Measurements from ENCODE around the gene PLEKHJ1.
"Not testable (repeated sequence)": the region's sequence is repeated elsewhere in the genome, so short reads cannot be mapped to it uniquely, and the experiment has no call there.

Gene PLEKHJ1

GRCh38 chr19:2236314-2237050 lies at the start of gene PLEKHJ1, which contains the start of gene SF3A2:
Gene PLEKHJ1 (minus strand): TSS chr19:2236329. CDS start chr19:2236248, 81 bp downstream.
Gene SF3A2 (plus strand): TSS chr19:2236824. CDS start chr19:2243419, 6,595 bp downstream.
- peak; percentile 93 for DNase-seq

- DNase-seq: no peak
Measured at GRCh38 chr19:2283835-2284507, 47.8 kb upstream of the PLEKHJ1 start.

- no peak for DNase-seq
Measured at GRCh38 chr19:2282862-2283237, 46.7 kb upstream of the PLEKHJ1 start.

- peak; percentile 29 for DNase-seq
Measured at GRCh38 chr19:2282062-2282861, 46.1 kb upstream of the PLEKHJ1 start, which contains the start of gene PEAK3. Gene PEAK3 (minus strand): TSS chr19:2282175. CDS start chr19:2280931, 1,244 bp downstream.

GRCh38 chr19:2281265-2282061 lies 45.3 kb upstream of the PLEKHJ1 start:
- not testable (repeated sequence) for DNase-seq

GRCh38 chr19:2280633-2281264 lies 44.6 kb upstream of the PLEKHJ1 start:
- DNase-seq: no peak

GRCh38 chr19:2278459-2279158 lies 42.5 kb upstream of the PLEKHJ1 start:
- DNase-seq: no peak

- no peak for DNase-seq
Measured at GRCh38 chr19:2277138-2277537, 41.0 kb upstream of the PLEKHJ1 start.

- DNase-seq: no peak
Measured at GRCh38 chr19:2276429-2276986, 40.4 kb upstream of the PLEKHJ1 start.

GRCh38 chr19:2275588-2276428 lies 39.7 kb upstream of the PLEKHJ1 start:
- DNase-seq: no peak

GRCh38 chr19:2274931-2275535 lies 38.9 kb upstream of the PLEKHJ1 start:
- DNase-seq: peak; percentile 74

- DNase-seq: no peak
Measured at GRCh38 chr19:2274185-2274711, 38.1 kb upstream of the PLEKHJ1 start.

- DNase-seq: peak; percentile 68
Measured at GRCh38 chr19:2273356-2274184, 37.4 kb upstream of the PLEKHJ1 start.

- no peak for DNase-seq
Measured at GRCh38 chr19:2271234-2272103, 35.3 kb upstream of the PLEKHJ1 start.

GRCh38 chr19:2270423-2271233 lies 34.5 kb upstream of the PLEKHJ1 start:
- DNase-seq: peak; percentile 76

GRCh38 chr19:2270157-2270422 lies 34.0 kb upstream of the PLEKHJ1 start:
- DNase-seq: no peak
